Heart left ventricle (tissue), 16 donors: Measurements from ENCODE around the gene ZIK1. TPM values are rescaled to one million over a fixed set of nuclear protein-coding genes. Genes with fewer than 3 reads are reported as not detected.

Experiments
- ATAC-seq, 4 donors: fragments of 200-7000 bp; cut with Tn5 transposase; one replicate each; pipeline ENCODE4 v1.9.1; 2020 to 2022; ENCODE audit warnings: moderate library complexity in 4 of 4, mild to moderate bottlenecking in 3 of 4, moderate number of reproducible peaks in 1 of 4
- DNase-seq, 5 donors: peaks; one replicate each; pipeline ENCODE4 v3.0.0-alpha.2; 2020
- H3K27ac ChIP-seq, 12 donors: fragments of 200-600 bp; sonication (generic) in 4 of 12; one replicate each; pipeline versions ENCODE4 v1.5.0 to v1.8.0; 2016 to 2022; ENCODE audit warnings: mild to moderate bottlenecking in 2 of 12
- H3K27me3 ChIP-seq, 9 donors: fragments of 200-600 bp; sonication (generic) in 2 of 9; one replicate each; pipeline versions ENCODE4 v1.5.1 to v1.8.0; 2016 to 2022; ENCODE audit warnings: mild to moderate bottlenecking in 3 of 9
- H3K36me3 ChIP-seq, 9 donors: fragments of 200-600 bp; sonication (generic) in 2 of 9; one replicate each; pipeline versions ENCODE4 v1.5.0 to v1.8.0; 2018 to 2022; ENCODE audit warnings: mild to moderate bottlenecking in 2 of 9
- H3K4me1 ChIP-seq, 12 donors: fragments of 200-600 bp; sonication (generic) in 4 of 12; one replicate each; pipeline versions ENCODE4 v1.5.0 to v1.8.0; 2016 to 2022; ENCODE audit warnings: mild to moderate bottlenecking in 3 of 12
- H3K4me3 ChIP-seq, 12 donors: fragments of 200-600 bp; sonication (generic) in 4 of 12; one replicate each; pipeline versions ENCODE4 v1.5.0 to v1.8.0; 2017 to 2022; ENCODE audit warnings: mild to moderate bottlenecking in 9 of 12, moderate library complexity in 4 of 12
- H3K9me3 ChIP-seq, 12 donors: fragments of 200-600 bp; sonication (generic) in 4 of 12; one replicate each; pipeline versions ENCODE4 v1.5.0 to v1.8.0; 2016 to 2022; ENCODE audit warnings: mild to moderate bottlenecking in 1 of 12
- CTCF ChIP-seq, 12 donors: fragments of 200-600 bp; sonication (generic) in 4 of 12; IDR thresholded peaks; one replicate each; pipeline versions ENCODE4 v1.5.0 to v1.8.0; 2018 to 2022; ENCODE audit warnings: antibody characterized with exemption in 12 of 12, mild to moderate bottlenecking in 5 of 12
- POLR2A ChIP-seq, 2 donors: fragments of 450-650 bp; IDR thresholded peaks; one replicate each; pipeline ENCODE4 v1.6.1; 2017; ENCODE audit warnings: antibody characterized with exemption in 2 of 2, mild to moderate bottlenecking in 2 of 2, moderate library complexity in 2 of 2
- WGBS, 4 donors: extraction: QIAGEN DNeasy Blood & Tissue Kit in 2 of 4; methylation state at CpG; one replicate each; pipeline versions ENCODE4 v1.1.5 to v1.1.7; 2013 to 2018; 5-methylcytosine and 5-hydroxymethylcytosine counted together
- intact Hi-C, 10 donors: fragments of 100-400 bp; cut with DNase I; formaldehyde crosslinking; loops; one replicate each; pipeline versions ENCODE4 v1.11.1 to v1.14.2; 2022
- polyA plus RNA-seq, 2 donors: library from polyadenylated mRNA; stranded (reverse); fragments of 200-250 nt; gene quantifications; one replicate each; pipeline ENCODE4 v1.2.3, GENCODE V29; 2013
- total RNA-seq, 9 donors: library from RNA; depleted of rRNA in 2 of 9; stranded (reverse); fragments of >200 nt in 2 of 9; fragmentation: NEBNext Ultra II Directional in 3 of 9; extraction: Animal tissue kit (Norgen Biotek cat#: 25700) in 3 of 9; gene quantifications; one replicate each; pipeline versions ENCODE4 v1.1.0 to v1.2.4, GENCODE V29; 2016 to 2023
- donor health status: ischemic (EF 13 %, LVEDD 7.1; RV severe dilation, severe dysfunction).
- donor health status: healthy with polysubstance abuse.
- donor health status: DM: no; HTN: yes; CAD: no.
- donor health status: DM: no; HTN: no; CAD: no.
- donor health status: ischemic (EF 25% LVEDD 6.9; RV normal size, moderate dysfunction).
- donor health status: ischemic (EF 25% LVEDD 5.7; RV mildly dilated, moderate dysfunction).
- donor health status: healthy.
- donor health status: DM: yes; HTN: yes; CAD: no.
- donor health status: ischemic (EF 35%, LVEDD 5.7; RV mildly dilated, moderate dysfunction).
- donor health status: nonischemic (EF 11% LVEDD 7.7; RV severe dilation, severe dysfunction).
- donor health status: DM: yes; HTN: yes; CAD: no.
- donor health status: PGD.
- donor health status: ischemic (EF 29% LVEDD 5.4; RV normal size, mild dysfunction).
- donor health status: nonischemic (EF 23%, LVEDD 6.1; RV moderate dilation, normal function).

ZIK1 gene
- total and polyA plus RNA-seq, 11 donors, result 1.1 to 8.0 (median 4.4) TPM

GRCh38 chr19:57559404-57560025 is 24.4 kb upstream of the ZIK1 start, which contains the start of gene ZNF550:
TSS of gene ZNF550 (minus strand) at chr19:57559863. CDS start at chr19:57559682, 181 bp downstream.
- Histone ChIP-seq H3K4me1 (peaks cover 5 to 42% (median 16%) of the 10 kb centered on the region in 12 donors), H3K36me3 (peaks cover 2 to 23% (median 18%) of the 10 kb centered on the region in 9 donors), H3K27me3 (no peaks in the 10 kb centered on the region), H3K27ac (peak within 1 kb of the TSS; percentile 16 to 90 (median 79)), H3K9me3 (peaks cover 0 to 37% (median 8%) of the 10 kb centered on the region in 12 donors), H3K4me3 (peak within 1 kb of the TSS; percentile 63 to 98 (median 82))
- WGBS, 4 donors, result 0% methylated on average over 17 to 56 of the region's 56 CpGs
- intact Hi-C loops, result loop anchor here in 2 of 10 donors (2.0 to 5.0 kb wide), 2 partner anchors 33 to 37 kb away; partner anchors contain the start of gene ZNF549 (in 1 of the 2)
- peak; percentile 92 to 95 (median 94) for DNase-seq
- peak; percentile 97 to 99 (median 99) for ATAC-seq
- TF ChIP-seq POLR2A (IDR thresholded peaks at IDR 0.05) (peak in 1 of 2 donors; percentile 64), CTCF (IDR thresholded peaks at IDR 0.05) (no peak)

GRCh38 chr19:57560049-57560491 is 23.9 kb upstream of the ZIK1 start:
- Histone ChIP-seq H3K9me3 (peaks cover 0 to 39% (median 14%) of the 10 kb centered on the region in 12 donors), H3K4me3 (peak overlapping the region; percentile 63 to 98 (median 82)), H3K27ac (peak overlapping the region in 11 of 12 donors; percentile 66 to 90 (median 79)), H3K36me3 (peaks cover 2 to 18% (median 13%) of the 10 kb centered on the region in 9 donors), H3K27me3 (no peaks in the 10 kb centered on the region), H3K4me1 (peaks cover 5 to 42% (median 16%) of the 10 kb centered on the region in 12 donors)
- WGBS, 4 donors, result 12 to 41% (median 17%) methylated on average over 22 to 23 of the region's 23 CpGs
- TF ChIP-seq POLR2A (IDR thresholded peaks at IDR 0.05), result no peak
- TF ChIP-seq CTCF (IDR thresholded peaks at IDR 0.05), result no peak
- peak; percentile 42 to 64 (median 58) for DNase-seq
- ATAC-seq, result peak; percentile 16 to 61 (median 50)
- intact Hi-C loops, result no loop called here

- no peak for ATAC-seq
- 36 to 63% (median 48%) methylated on average over 1 of the region's 1 CpG for whole genome bisulfite sequencing, 4 donors
- no peaks in the 10 kb centered on the region for H3K27me3 ChIP-seq
- no peak for TF ChIP-seq CTCF (IDR thresholded peaks at IDR 0.05)
- H3K27ac ChIP-seq, result no peak overlapping the region
- H3K4me3 ChIP-seq, result no peak overlapping the region
- intact Hi-C loops, result no loop called here
- H3K36me3 ChIP-seq, result no peaks in the 10 kb centered on the region
- peaks cover 0 to 19% (median 6%) of the 10 kb centered on the region in 12 donors for H3K4me1 ChIP-seq
- no peak for DNase-seq
- peaks cover 2 to 74% (median 45%) of the 10 kb centered on the region in 12 donors for H3K9me3 ChIP-seq
Observed at GRCh38 chr19:57563547-57563946, 20.4 kb upstream of the ZIK1 start.

GRCh38 chr19:57566396-57567265 is 17.3 kb upstream of the ZIK1 start:
- DNase-seq (no peak), ATAC-seq (no peak)
- H3K27ac ChIP-seq, result no peak overlapping the region
- 50 to 65% (median 60%) methylated on average over 7 of the region's 7 CpGs for WGBS, 4 donors
- TF ChIP-seq POLR2A (IDR thresholded peaks at IDR 0.05), result no peak
- no peak for TF ChIP-seq CTCF (IDR thresholded peaks at IDR 0.05)
- peaks cover 0 to 7% (median 0%) of the 10 kb centered on the region in 9 donors for H3K36me3 ChIP-seq
- no peak overlapping the region for H3K4me3 ChIP-seq
- H3K9me3 ChIP-seq, result peaks cover 3 to 100% (median 72%) of the 10 kb centered on the region in 12 donors
- intact Hi-C loops, result no loop called here
- H3K27me3 ChIP-seq, result no peaks in the 10 kb centered on the region
- H3K4me1 ChIP-seq, result no peaks in the 10 kb centered on the region
